A673 (cell line): ENCODE results near the gene RPS19.

Source experiments
- EZH2 ChIP-seq: fragments of 200-600 bp; sonication (generic); IDR thresholded peaks from 2 replicates; pipeline ENCODE4 v1.6.1; 2017; ENCODE audit warnings: borderline replicate concordance, low read depth, mild to moderate bottlenecking, mixed read lengths, antibody characterized with exemption, low read length; ENCODE audit not compliant: poor library complexity, severe bottlenecking
- TF ChIP-seq, protein P1 (sequence below): fragments of 300-800, 200-600 bp; sonication (generic); conservative IDR thresholded peaks from 2 replicates; pipeline ENCODE4 v1.5.1; 2017; ENCODE audit warnings: low read depth, mild to moderate bottlenecking, antibody characterized with exemption, low read length, moderate library complexity, mixed read lengths

DNA sequence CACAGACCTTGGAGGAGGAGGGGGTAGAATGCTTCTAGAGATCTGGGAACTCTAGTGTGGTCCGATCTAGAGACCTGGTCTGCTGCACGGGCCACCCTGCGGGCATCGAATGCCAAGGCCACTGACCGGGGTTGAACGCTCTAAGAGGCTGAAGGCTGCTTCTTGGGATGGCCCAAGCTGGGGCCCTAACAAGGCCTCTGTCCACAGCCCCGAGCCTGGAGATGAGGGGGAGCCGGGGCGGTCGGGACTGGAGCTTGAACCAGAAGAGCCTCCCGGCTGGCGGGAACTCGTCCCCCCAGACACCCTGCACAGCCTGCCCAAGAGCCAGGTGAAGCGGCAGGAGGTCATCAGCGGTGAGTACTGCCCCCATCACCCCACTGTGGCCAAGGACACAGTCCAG lies 38.2 kb downstream of the RPS19 start:
- TF ChIP-seq, protein P1, sequence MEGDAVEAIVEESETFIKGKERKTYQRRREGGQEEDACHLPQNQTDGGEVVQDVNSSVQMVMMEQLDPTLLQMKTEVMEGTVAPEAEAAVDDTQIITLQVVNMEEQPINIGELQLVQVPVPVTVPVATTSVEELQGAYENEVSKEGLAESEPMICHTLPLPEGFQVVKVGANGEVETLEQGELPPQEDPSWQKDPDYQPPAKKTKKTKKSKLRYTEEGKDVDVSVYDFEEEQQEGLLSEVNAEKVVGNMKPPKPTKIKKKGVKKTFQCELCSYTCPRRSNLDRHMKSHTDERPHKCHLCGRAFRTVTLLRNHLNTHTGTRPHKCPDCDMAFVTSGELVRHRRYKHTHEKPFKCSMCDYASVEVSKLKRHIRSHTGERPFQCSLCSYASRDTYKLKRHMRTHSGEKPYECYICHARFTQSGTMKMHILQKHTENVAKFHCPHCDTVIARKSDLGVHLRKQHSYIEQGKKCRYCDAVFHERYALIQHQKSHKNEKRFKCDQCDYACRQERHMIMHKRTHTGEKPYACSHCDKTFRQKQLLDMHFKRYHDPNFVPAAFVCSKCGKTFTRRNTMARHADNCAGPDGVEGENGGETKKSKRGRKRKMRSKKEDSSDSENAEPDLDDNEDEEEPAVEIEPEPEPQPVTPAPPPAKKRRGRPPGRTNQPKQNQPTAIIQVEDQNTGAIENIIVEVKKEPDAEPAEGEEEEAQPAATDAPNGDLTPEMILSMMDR = no peak
- no peak for TF ChIP-seq EZH2
